KMS-11 (cell line): ENCODE measurements around the gene RABAC1.

Experiments
- H2AFZ ChIP-seq: fragments of 200-600 bp; sonication (generic); 2 replicates; pipeline ENCODE4 v1.6.1; 2016; ENCODE audit warnings: antibody characterized with exemption, mixed run types, low read depth
- H3K27ac ChIP-seq: fragments of 200-600 bp; sonication (generic); 2 replicates; pipeline ENCODE4 v1.6.1; 2016; ENCODE audit warnings: mild to moderate bottlenecking, mixed run types
- H3K27me3 ChIP-seq: fragments of 200-600 bp; sonication (generic); 2 replicates; pipeline ENCODE4 v1.6.1; 2017; ENCODE audit warnings: mild to moderate bottlenecking, low read depth, mixed run types, moderate library complexity; ENCODE audit not compliant: insufficient read depth
- H3K36me3 ChIP-seq: fragments of 200-600 bp; sonication (generic); 2 replicates; pipeline ENCODE4 v1.6.1; 2017; ENCODE audit warnings: mild to moderate bottlenecking, mixed run types; ENCODE audit not compliant: insufficient read depth
- H3K4me1 ChIP-seq: fragments of 200-600 bp; sonication (generic); 2 replicates; pipeline ENCODE4 v1.6.1; 2016; ENCODE audit warnings: mild to moderate bottlenecking, low read depth, mixed run types; ENCODE audit not compliant: poor library complexity, severe bottlenecking
- H3K4me2 ChIP-seq: fragments of 200-600 bp; sonication (generic); 2 replicates; pipeline ENCODE4 v1.7.0; 2016; ENCODE audit warnings: mild to moderate bottlenecking, mixed run types
- H3K4me3 ChIP-seq: fragments of 200-600 bp; sonication (generic); IDR thresholded peaks from 2 replicates; pipeline ENCODE4 v1.6.1; 2017; ENCODE audit warnings: low read depth, low read length, mixed read lengths; ENCODE audit not compliant: insufficient read depth
- H3K79me2 ChIP-seq: fragments of 200-600 bp; sonication (generic); 2 replicates; pipeline ENCODE4 v1.6.1; 2016; ENCODE audit warnings: low read depth, mixed run types; ENCODE audit not compliant: insufficient read depth
- H3K9ac ChIP-seq: fragments of 200-600 bp; sonication (generic); 2 replicates; pipeline ENCODE4 v1.6.1; 2016; ENCODE audit warnings: mild to moderate bottlenecking, mixed run types
- H4K20me1 ChIP-seq: fragments of 200-600 bp; sonication (generic); 2 replicates; pipeline ENCODE4 v1.6.1; 2016; ENCODE audit warnings: mild to moderate bottlenecking, mixed run types; ENCODE audit not compliant: insufficient read depth
- TF ChIP-seq, protein P1 (sequence below): fragments of 200-600 bp; sonication (generic); conservative IDR thresholded peaks from 2 replicates; pipeline ENCODE4 v1.6.1; 2017; ENCODE audit warnings: low read depth, mild to moderate bottlenecking, antibody characterized with exemption, low read length, moderate library complexity, mixed read lengths

RABAC1 gene

DNA sequence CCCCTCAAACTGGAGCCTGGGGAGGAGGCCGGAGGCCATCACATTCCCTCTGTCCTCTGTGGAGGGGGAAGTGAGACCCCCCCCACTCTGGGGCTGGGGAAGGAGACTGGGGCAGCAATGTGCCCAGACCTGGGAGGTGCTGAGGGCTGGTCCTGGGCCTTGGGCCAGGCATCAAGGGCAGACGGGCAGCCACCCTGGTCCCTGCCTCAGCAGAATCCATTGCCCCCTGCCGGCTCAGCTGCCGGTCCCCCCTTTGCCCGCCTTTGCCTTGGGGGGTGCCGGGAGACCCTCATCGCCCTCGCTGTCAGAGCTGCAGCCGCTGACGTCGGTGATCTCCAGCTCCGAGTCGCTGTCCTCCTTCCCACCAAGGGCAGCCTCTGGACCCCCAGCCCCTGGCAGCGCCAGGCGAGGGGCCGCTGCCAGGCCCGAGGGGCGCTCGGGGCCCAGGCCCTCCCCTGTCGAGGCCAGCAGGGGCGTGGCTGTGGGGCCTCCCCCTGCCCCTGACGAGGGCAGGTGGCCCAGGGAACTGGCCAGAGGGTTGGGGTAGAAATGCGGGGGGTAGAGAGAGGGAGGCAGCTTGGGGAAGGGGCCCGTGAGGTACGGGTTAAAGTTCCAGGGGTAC lies 51.0 kb downstream of the RABAC1 start:
- H3K4me1 ChIP-seq: no peaks in the 10 kb centered on the region
- no peaks in the 10 kb centered on the region for H4K20me1 ChIP-seq
- H3K9ac ChIP-seq: no peak overlapping the region
- TF ChIP-seq, protein P1, sequence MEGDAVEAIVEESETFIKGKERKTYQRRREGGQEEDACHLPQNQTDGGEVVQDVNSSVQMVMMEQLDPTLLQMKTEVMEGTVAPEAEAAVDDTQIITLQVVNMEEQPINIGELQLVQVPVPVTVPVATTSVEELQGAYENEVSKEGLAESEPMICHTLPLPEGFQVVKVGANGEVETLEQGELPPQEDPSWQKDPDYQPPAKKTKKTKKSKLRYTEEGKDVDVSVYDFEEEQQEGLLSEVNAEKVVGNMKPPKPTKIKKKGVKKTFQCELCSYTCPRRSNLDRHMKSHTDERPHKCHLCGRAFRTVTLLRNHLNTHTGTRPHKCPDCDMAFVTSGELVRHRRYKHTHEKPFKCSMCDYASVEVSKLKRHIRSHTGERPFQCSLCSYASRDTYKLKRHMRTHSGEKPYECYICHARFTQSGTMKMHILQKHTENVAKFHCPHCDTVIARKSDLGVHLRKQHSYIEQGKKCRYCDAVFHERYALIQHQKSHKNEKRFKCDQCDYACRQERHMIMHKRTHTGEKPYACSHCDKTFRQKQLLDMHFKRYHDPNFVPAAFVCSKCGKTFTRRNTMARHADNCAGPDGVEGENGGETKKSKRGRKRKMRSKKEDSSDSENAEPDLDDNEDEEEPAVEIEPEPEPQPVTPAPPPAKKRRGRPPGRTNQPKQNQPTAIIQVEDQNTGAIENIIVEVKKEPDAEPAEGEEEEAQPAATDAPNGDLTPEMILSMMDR: no peak
- peaks cover 19% of the 10 kb centered on the region for H3K27me3 ChIP-seq
- H2AFZ ChIP-seq: no peak overlapping the region
- H3K27ac ChIP-seq: no peak overlapping the region
- H3K4me2 ChIP-seq: no peak overlapping the region
- H3K4me3 ChIP-seq: no peak overlapping the region
- H3K79me2 ChIP-seq: no peaks in the 10 kb centered on the region
- no peaks in the 10 kb centered on the region; the same call in 1 of the 2 replicates for H3K36me3 ChIP-seq

DNA sequence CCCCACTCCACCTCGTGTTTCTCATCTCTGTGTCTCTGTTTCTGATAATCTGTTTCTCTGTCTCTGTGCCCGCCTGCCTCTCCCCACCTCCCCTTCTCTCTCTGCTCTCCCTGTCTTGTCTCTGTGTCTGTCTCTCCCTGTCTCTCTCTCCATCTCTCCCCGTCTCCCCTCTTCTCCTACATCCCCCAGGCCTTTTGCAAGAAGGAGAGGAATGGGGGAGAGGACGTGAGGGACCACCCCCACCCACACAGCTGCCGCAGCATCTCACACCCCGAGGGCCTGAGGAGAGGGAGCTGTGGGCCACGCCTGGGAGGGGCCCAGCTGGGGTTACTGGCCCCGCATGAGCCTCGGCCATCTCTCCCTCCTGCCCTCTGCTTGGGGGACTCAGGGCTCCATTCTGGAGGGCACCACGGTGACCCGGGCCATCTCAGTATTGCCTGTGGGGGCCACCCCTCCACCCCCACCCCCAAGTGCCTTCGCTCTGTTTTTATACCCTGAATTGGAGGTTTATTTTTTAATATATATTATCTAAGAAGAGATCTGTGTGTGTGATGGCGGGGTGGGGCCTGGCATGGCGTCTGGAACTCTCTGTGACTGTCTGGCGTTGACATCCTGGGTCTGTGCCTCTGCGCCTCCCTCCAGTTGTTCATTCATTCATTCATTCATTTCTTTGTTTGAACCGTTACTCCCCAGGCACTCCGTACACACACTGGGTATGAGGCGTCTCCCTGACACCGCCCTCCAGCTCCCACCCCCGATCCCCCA lies 52.0 kb downstream of the RABAC1 start:
- no peaks in the 10 kb centered on the region for H4K20me1 ChIP-seq
- H3K27me3 ChIP-seq: peaks cover 14% of the 10 kb centered on the region
- H3K27ac ChIP-seq: no peak overlapping the region
- no peaks in the 10 kb centered on the region for H3K79me2 ChIP-seq
- H3K4me2 ChIP-seq: no peak overlapping the region
- H3K4me1 ChIP-seq: no peaks in the 10 kb centered on the region
- H3K36me3 ChIP-seq: no peaks in the 10 kb centered on the region; the same call in 1 of the 2 replicates
- TF ChIP-seq, protein P1: no peak
- no peak overlapping the region for H3K9ac ChIP-seq
- no peak overlapping the region for H2AFZ ChIP-seq
- no peak overlapping the region for H3K4me3 ChIP-seq
